Left lung (tissue), 10 donors: Measurements from ENCODE around the gene IQCK. TPM values are rescaled to one million over a fixed set of nuclear protein-coding genes. Genes with fewer than 3 reads are reported as not detected.
A peak's percentile ranks its signal among the peaks of the same experiment; 100 is the strongest.

Experiments used
- ATAC-seq: fragments of 200-7000 bp; cut with Tn5 transposase; one replicate; pipeline ENCODE4 v1.9.1; 2020; ENCODE audit warnings: moderate library complexity
- DNase-seq, 4 donors: peaks; one replicate each; pipeline ENCODE4 v3.0.0-alpha.2; 2013 to 2020
- H3K27ac ChIP-seq, 2 donors: fragments of 200-600 bp; sonication (generic) in 1 of 2; one replicate each; pipeline versions ENCODE4 v1.5.0 to v1.8.0; 2020 to 2021
- H3K27me3 ChIP-seq, 2 donors: fragments of 200-600 bp; sonication (generic) in 1 of 2; one replicate each; pipeline versions ENCODE4 v1.5.0 to v1.8.0; 2020 to 2021
- H3K36me3 ChIP-seq, 2 donors: fragments of 200-600 bp; sonication (generic) in 1 of 2; one replicate each; pipeline versions ENCODE4 v1.5.0 to v1.8.0; 2020 to 2021
- H3K4me1 ChIP-seq, 2 donors: fragments of 200-600 bp; one replicate each; pipeline ENCODE4 v1.8.0; 2021
- H3K4me3 ChIP-seq, 2 donors: fragments of 200-600 bp; sonication (generic) in 1 of 2; one replicate each; pipeline versions ENCODE4 v1.5.0 to v1.8.0; 2020 to 2021; ENCODE audit warnings: mild to moderate bottlenecking in 1 of 2
- H3K9me3 ChIP-seq, 2 donors: fragments of 200-600 bp; sonication (generic) in 1 of 2; one replicate each; pipeline versions ENCODE4 v1.5.0 to v1.8.0; 2020 to 2021
- CTCF ChIP-seq, 2 donors: fragments of 200-600 bp; sonication (generic) in 1 of 2; IDR thresholded peaks; one replicate each; pipeline versions ENCODE4 v1.5.0 to v1.8.0; 2021; ENCODE audit warnings: antibody characterized with exemption in 2 of 2
- intact Hi-C, 2 donors: fragments of 100-400 bp; cut with DNase I; formaldehyde crosslinking; loops; one replicate each; pipeline versions ENCODE4 v1.11.2 to v1.14.2; 2022
- polyA plus RNA-seq, 6 donors: library from polyadenylated mRNA; unstranded; fragments of 120-200 nt; gene quantifications; one replicate each; pipeline ENCODE4 v1.2.1, GENCODE V29; 2013; ENCODE audit not compliant: insufficient read length in 6 of 6
- total RNA-seq, 2 donors: library from RNA; stranded (reverse); fragmentation: NEBNext Ultra II Directional; extraction: Animal tissue kit (Norgen Biotek cat#: 25700); gene quantifications; one replicate each; pipeline ENCODE4 v1.2.1, GENCODE V29; 2021
- donor health status: DM: no; HTN: yes; CAD: no.
- donor health status: DM: no; HTN: no; CAD: no.

Gene IQCK
- total and polyA plus RNA-seq, 8 donors = 8.0 to 25.3 (median 22.1) TPM

- TF ChIP-seq CTCF (IDR thresholded peaks at IDR 0.05) = no peak
- intact Hi-C loops = no loop called here
- Histone ChIP-seq H3K4me3 (no peak overlapping the region), H3K27me3 (no peaks in the 10 kb centered on the region), H3K27ac (no peak overlapping the region), H3K36me3 (no peaks in the 10 kb centered on the region), H3K9me3 (no peaks in the 10 kb centered on the region), H3K4me1 (no peaks in the 10 kb centered on the region)
- no peak for ATAC-seq
- no peak for DNase-seq
Observed at GRCh38 chr16:19733551-19733950, 15.5 kb downstream of the IQCK start.

DNA sequence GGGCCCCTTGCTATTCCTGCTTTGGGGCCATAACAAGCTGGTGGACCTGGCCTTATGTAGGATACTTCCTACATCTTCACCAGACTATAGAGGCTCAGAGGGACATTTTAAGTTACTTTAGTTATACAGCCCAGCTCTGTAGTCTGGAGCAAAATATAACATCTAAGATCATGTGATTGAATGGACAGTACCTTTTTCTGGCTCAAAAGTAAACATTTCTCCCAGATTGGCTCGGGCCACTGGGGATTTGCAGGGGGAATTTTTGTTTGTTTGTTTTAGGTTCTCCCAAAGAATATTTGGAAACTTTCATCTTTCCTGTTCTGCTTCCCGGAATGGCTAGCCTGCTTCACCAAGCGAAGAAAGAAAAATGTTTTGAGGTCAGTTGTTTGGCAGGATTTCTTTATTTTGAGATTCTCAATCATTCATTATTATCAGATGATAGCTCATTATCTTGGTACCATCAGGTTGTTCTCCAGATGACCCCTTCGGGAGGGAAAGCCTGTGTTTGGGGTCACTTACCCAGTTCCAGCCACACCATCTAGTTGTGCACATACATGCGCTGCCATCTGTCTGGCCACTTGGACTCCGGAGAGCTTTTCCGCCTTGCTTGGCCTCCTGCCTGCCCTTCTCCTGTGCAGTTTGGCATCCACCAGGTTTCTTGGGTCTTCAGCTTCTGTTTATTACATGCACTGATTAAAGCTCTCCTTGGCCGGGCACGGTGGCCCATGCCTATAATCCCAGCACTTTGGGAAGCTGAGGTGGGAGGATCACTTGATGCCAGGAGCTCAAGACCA lies 17.2 kb downstream of the IQCK start:
- no peak for TF ChIP-seq CTCF (IDR thresholded peaks at IDR 0.05)
- no peak overlapping the region for H3K27ac ChIP-seq
- ATAC-seq (no peak), DNase-seq (no peak)
- no peaks in the 10 kb centered on the region for H3K9me3 ChIP-seq
- no peaks in the 10 kb centered on the region for H3K36me3 ChIP-seq
- H3K4me3 ChIP-seq = no peak overlapping the region
- no peaks in the 10 kb centered on the region for H3K27me3 ChIP-seq
- no peaks in the 10 kb centered on the region for H3K4me1 ChIP-seq
- intact Hi-C loops = no loop called here

- intact Hi-C loops = no loop called here
- TF ChIP-seq CTCF (IDR thresholded peaks at IDR 0.05) = no peak
- H3K4me3 ChIP-seq = no peak overlapping the region
Observed at GRCh38 chr16:19737306-19738038, 19.4 kb downstream of the IQCK start.

GRCh38 chr16:19741354-19741753 lies 23.3 kb downstream of the IQCK start:
- DNase-seq (no peak), ATAC-seq (no peak)
- TF ChIP-seq CTCF (IDR thresholded peaks at IDR 0.05) = no peak
- H3K9me3 ChIP-seq = no peaks in the 10 kb centered on the region
- no peaks in the 10 kb centered on the region for H3K4me1 ChIP-seq
- no peaks in the 10 kb centered on the region for H3K27me3 ChIP-seq
- H3K4me3 ChIP-seq = no peak overlapping the region
- H3K27ac ChIP-seq = no peak overlapping the region
- intact Hi-C loops = no loop called here
- H3K36me3 ChIP-seq = no peaks in the 10 kb centered on the region

More at GRCh38 chr16:19737306-19738038, 19.4 kb downstream of the IQCK start:
- no peaks in the 10 kb centered on the region for H3K36me3 ChIP-seq
- no peak overlapping the region for H3K27ac ChIP-seq
- peak in 1 of 4 donors; percentile 35 for DNase-seq
- H3K9me3 ChIP-seq = no peaks in the 10 kb centered on the region
- H3K4me1 ChIP-seq = no peaks in the 10 kb centered on the region
- ATAC-seq = no peak
- no peaks in the 10 kb centered on the region for H3K27me3 ChIP-seq

DNA sequence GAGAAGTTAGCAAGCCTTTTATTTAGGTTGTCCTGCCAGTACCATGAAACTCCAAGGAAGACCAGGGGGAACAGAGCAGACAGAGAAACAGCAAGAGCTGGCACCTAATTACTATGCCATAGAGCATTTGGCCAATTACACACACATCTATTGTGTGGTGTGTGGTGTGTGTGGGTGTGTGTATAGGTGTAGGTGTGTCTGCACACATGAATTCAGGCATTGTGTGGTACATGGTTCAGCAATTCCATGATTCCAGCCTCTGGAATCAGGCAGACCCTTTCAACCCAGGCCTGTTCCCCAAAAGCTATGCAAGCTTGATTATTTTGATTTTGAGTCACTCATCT lies 25.7 kb downstream of the IQCK start:
- no peaks in the 10 kb centered on the region for H3K4me1 ChIP-seq
- H3K9me3 ChIP-seq = no peaks in the 10 kb centered on the region
- no peak overlapping the region for H3K27ac ChIP-seq
- intact Hi-C loops = no loop called here
- no peak for TF ChIP-seq CTCF (IDR thresholded peaks at IDR 0.05)
- no peaks in the 10 kb centered on the region for H3K27me3 ChIP-seq
- ATAC-seq (no peak), DNase-seq (no peak)
- H3K4me3 ChIP-seq = no peak overlapping the region
- H3K36me3 ChIP-seq = no peaks in the 10 kb centered on the region
